ENCODE measurements around the gene TMEM253. TPM values are rescaled to one million over a fixed set of nuclear protein-coding genes. Genes with fewer than 3 reads are reported as not detected.

Gene TMEM253
- total RNA-seq, 1 donor from 2014 or later = not detected

GRCh38 chr14:21113369-21113768 lies 12.5 kb downstream of the TMEM253 start:
- no peak for TF ChIP-seq CTCF (conservative IDR thresholded peaks at IDR 0.05; ENCODE audit: low read depth, low read length)
- H3K4me3 ChIP-seq (ENCODE audit: low read depth, low read length) = no peak overlapping the region
- no peak for DNase-seq (ENCODE audit: low read depth)

- no peak for TF ChIP-seq CTCF (conservative IDR thresholded peaks at IDR 0.05; ENCODE audit: low read depth, low read length)
- no peak overlapping the region for H3K4me3 ChIP-seq (ENCODE audit: low read depth, low read length)
- no peak for DNase-seq (ENCODE audit: low read depth)
Measured at GRCh38 chr14:21118933-21119332, 18.1 kb downstream of the TMEM253 start.

GRCh38 chr14:21120686-21121085 lies 19.8 kb downstream of the TMEM253 start:
- H3K4me3 ChIP-seq (ENCODE audit: low read depth, low read length) = no peak overlapping the region
- TF ChIP-seq CTCF (conservative IDR thresholded peaks at IDR 0.05; ENCODE audit: low read depth, low read length) = no peak
- DNase-seq (ENCODE audit: low read depth) = no peak

GRCh38 chr14:21121122-21121521 lies 20.3 kb downstream of the TMEM253 start:
- no peak for TF ChIP-seq CTCF (conservative IDR thresholded peaks at IDR 0.05; ENCODE audit: low read depth, low read length)
- DNase-seq (ENCODE audit: low read depth) = no peak
- no peak overlapping the region for H3K4me3 ChIP-seq (ENCODE audit: low read depth, low read length)

GRCh38 chr14:21123429-21123828 lies 22.6 kb downstream of the TMEM253 start:
- no peak for TF ChIP-seq CTCF (conservative IDR thresholded peaks at IDR 0.05; ENCODE audit: low read depth, low read length)
- no peak for DNase-seq (ENCODE audit: low read depth)
- H3K4me3 ChIP-seq (ENCODE audit: low read depth, low read length) = no peak overlapping the region

- DNase-seq (ENCODE audit: low read depth) = no peak
- no peak overlapping the region for H3K4me3 ChIP-seq (ENCODE audit: low read depth, low read length)
- no peak for TF ChIP-seq CTCF (conservative IDR thresholded peaks at IDR 0.05; ENCODE audit: low read depth, low read length)
Measured at GRCh38 chr14:21133901-21134300, 33.0 kb downstream of the TMEM253 start.

- peak; percentile 59 for TF ChIP-seq CTCF (conservative IDR thresholded peaks at IDR 0.05; ENCODE audit: low read depth, low read length)
- DNase-seq (ENCODE audit: low read depth) = no peak
- H3K4me3 ChIP-seq (ENCODE audit: low read depth, low read length) = no peak overlapping the region
Measured at GRCh38 chr14:21136024-21136423, 35.2 kb downstream of the TMEM253 start.

Data from epithelial cell of proximal tubule (primary cell).